T-helper 22 cell (primary cell): ENCODE results near the gene PITPNB.

Source experiments
- DNase-seq: peaks from one replicate; pipeline ENCODE4 v3.0.0-alpha.2; 2020; ENCODE audit warnings: low read depth

PITPNB gene

GRCh38 chr22:27880778-27881394 lies 38.2 kb downstream of the PITPNB start:
- DNase-seq: no peak

DNA sequence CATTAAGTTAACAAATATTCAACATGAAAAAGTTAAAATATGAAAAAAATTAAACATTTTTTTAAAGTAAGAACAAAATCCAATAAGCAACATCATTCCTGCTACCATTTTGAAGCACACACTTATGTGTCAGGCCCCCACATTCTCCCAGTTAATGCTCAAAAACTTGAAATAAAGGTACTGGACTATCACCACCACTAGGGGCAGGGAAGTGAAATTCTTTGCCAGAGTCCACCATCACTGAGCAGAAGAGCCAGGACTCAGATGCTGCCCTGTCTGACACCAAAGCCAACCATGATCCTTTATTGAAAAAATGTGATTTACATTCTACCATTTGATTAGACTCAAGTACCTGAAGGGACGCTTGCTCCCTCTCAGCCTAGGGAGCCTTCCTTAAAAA lies 39.1 kb downstream of the PITPNB start:
- no peak for DNase-seq

DNA sequence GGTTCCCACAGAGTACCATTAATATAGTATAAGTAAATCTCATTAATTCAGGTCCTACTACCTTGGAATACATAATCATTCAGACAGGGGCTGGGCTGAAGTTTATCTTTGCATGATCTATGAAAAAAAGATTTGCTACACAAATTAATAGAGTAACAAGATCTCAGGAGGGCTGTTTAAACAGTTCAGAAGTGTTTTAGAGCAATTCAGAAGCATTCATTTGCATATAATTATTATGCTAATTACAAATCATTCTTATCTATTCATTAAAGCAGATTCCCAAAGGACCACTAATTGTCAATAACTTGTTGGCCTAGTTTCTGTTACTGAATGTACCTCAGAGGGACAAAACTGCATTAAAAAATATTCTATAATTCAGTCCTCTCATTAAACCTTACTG lies 40.5 kb downstream of the PITPNB start:
- DNase-seq: no peak

DNA sequence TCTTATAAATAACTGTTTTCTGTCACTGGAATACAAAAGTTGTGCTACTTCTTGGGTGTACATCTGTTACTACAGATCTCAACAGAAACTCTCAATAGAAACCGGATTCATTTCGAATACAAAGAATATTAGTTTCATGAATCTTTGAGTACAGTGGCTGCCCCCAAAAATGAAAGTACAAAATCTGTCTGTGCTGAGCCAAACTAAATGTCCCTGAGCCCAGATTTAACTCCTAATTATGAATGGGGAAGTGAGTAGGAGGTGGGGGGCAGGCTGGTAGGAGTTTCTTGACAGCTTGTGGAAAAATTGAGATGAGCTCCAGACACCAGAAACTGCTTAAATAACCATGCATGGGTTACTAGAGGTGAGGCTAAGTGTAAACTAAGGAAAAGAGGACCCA lies 41.6 kb downstream of the PITPNB start:
- no peak for DNase-seq

GRCh38 chr22:27876684-27877083 lies 42.4 kb downstream of the PITPNB start:
- no peak for DNase-seq

GRCh38 chr22:27875951-27876350 lies 43.1 kb downstream of the PITPNB start:
- DNase-seq: no peak

DNA sequence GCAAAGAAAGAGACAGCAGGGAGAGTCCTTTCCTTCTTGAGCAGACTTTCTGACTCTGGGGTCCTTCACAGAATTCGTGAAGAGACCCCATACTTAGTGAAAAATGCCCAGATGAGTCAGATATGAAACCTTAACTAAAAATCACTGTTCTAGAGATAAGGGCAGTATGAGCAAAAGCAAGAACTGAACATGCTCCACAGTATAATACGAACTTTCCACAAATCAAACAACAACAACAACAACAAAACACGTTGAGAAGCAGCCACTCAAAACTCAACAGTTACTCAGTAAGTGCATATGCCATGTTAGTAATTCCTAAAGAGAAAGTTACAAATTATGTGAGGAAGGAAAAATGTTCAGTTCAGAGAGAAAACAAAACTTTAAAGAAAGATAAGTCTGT lies 44.3 kb downstream of the PITPNB start:
- no peak for DNase-seq

DNA sequence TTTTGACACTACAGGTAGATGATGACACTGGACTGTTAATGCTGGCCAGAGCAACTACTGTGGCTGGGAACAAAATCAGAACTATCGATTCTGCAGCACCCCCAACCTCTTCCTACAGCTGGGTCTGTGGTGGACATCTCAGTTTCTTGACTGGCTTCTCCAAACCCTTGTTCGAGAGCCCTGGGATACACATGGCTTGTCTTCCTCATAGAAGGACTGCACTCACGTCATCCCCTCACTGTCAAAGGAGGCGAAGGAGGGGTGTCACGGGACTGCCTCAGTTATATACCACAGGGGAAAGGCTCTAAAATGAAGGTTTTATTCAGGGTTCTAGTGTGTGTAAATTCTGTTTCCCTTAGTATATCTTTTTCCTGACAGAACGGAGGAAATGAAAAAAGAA lies 44.9 kb downstream of the PITPNB start:
- DNase-seq: no peak

GRCh38 chr22:27873472-27873871 lies 45.6 kb downstream of the PITPNB start:
- no peak for DNase-seq

DNA sequence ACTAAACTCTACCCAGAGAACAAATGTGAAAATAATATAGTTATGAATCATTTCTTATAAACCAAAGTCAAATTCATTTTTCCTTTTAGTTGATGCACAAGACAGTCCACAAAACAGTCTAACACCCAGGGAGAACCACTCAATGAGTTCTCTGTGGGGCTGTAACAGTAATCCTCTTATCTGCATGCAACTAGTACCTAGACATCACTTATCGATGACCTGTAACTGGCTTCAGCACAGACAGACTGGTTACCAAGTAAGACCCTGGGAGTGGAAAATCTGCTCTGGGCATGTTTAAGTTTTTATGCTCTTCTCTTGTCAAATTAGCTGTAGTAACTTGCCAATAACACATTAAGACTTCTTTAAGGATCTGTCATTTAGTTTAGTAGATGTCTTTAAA lies 46.6 kb downstream of the PITPNB start:
- DNase-seq: no peak

- DNase-seq: no peak
Observed at GRCh38 chr22:27871306-27872014, 47.6 kb downstream of the PITPNB start.

GRCh38 chr22:27870234-27871191 lies 48.5 kb downstream of the PITPNB start:
- no peak for DNase-seq

DNA sequence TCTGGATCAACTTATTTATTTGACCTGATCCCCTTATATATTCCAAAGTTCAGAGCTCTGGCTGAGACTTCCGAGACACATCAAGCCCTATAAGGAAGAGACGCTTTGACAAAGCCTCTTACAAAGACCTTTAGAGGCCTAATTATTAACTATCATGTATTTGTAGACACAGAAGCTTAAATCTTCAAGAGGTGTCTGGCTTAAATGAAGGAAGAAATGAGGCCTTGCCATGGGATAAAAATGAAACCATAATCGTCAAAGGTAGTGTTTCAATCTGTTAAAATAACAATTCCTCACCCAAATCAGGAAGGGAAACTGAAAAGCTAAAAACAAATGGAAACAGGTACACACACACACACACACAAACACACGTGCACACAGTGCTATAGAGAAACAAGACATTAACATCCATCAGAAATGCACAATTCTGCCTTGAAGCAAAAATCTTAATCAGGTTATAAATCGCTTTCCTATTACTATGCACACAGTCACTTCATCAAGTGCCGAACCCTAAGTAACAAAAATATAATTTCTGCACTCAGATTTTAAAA lies 50.2 kb downstream of the PITPNB start:
- DNase-seq: no peak

GRCh38 chr22:27867953-27868731 lies 50.9 kb downstream of the PITPNB start:
- DNase-seq: no peak

- DNase-seq: no peak
Observed at GRCh38 chr22:27867085-27867952, 51.7 kb downstream of the PITPNB start.

- no peak for DNase-seq
Observed at GRCh38 chr22:27866135-27867084, 52.6 kb downstream of the PITPNB start.

DNA sequence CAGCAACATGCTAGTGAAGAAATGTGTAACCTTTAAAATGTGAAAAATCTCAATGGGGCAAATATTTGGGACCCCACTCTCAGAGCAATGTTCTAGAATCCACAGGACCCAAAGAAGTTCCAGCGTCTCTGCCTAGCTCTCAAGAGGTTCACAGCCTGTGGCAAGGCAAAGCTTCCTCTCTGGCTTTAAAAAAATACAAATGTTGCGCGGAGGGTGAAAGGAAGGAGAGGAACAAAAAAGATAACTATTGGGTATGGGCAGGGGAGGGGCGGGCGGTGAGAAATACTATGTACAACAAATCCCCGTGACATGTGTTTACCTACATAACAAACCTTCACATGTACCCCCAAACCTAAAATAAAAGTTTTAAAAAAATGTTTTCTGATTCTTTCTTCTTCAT lies 53.6 kb downstream of the PITPNB start:
- DNase-seq: no peak

GRCh38 chr22:27863556-27863955 lies 55.5 kb downstream of the PITPNB start:
- DNase-seq: no peak

GRCh38 chr22:27863001-27863400 lies 56.1 kb downstream of the PITPNB start:
- DNase-seq: no peak

DNA sequence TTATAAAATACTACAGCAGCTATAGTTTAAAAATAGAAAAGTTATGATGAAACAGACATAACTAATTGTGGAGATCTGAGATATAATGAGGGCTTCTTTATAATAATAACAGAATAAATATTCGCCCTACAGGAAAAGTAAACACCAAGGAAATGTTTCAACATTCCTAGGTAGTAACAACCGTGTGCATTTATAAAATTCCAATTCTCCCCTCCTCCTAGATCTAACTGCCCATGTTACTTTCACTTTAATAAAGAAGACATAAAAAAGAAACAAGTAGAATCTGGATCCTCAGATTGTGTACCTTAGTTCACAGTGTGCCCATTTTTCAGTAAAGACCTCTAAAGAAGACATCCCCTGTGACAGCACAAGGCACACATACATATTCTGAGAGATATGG lies 59.7 kb downstream of the PITPNB start:
- DNase-seq: no peak
